A204.1 (cell line): ENCODE measurements around the gene GRAMD4.

ENCODE experiments used
- FAIRE-seq: peaks from 2 replicates; lab custom pipeline; 2012; peaks lifted over from hg19 to GRCh38; lab: Jason Lieb, UNC

Gene GRAMD4, protein sequence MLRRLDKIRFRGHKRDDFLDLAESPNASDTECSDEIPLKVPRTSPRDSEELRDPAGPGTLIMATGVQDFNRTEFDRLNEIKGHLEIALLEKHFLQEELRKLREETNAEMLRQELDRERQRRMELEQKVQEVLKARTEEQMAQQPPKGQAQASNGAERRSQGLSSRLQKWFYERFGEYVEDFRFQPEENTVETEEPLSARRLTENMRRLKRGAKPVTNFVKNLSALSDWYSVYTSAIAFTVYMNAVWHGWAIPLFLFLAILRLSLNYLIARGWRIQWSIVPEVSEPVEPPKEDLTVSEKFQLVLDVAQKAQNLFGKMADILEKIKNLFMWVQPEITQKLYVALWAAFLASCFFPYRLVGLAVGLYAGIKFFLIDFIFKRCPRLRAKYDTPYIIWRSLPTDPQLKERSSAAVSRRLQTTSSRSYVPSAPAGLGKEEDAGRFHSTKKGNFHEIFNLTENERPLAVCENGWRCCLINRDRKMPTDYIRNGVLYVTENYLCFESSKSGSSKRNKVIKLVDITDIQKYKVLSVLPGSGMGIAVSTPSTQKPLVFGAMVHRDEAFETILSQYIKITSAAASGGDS

DNA sequence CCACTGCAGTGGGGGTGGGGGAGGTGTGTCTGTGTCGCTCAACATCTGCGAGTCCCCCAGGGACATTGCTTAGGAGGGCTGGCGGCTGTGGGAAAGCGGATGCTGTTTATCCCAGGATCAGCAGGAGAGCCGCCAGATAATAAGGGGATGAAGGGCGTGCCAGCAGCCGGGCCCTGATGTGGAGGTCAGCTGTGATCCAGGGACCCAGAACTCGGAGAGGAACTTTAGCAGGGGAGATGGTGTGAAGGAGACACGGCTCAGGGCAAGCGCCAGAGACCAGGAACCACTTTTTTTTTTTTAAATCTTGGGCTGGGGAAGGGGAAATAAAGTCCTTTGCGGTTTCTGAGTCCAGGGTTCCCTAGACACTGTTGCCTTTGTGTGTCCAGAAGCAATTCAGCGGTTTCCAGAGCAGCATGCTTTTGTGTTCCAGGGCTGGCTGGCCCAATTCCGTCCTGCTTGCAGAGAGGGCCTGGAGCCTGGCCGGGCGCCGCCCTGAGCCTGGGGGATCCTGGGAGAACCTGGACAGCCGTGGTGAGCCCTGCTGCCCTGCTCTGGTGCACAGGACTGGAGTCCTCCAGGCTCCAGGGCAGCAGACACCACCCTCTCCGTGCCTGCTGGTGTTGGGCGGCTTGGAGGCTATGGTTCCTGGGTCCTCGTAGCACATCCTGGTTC lies at the start of gene GRAMD4:
Gene GRAMD4, plus strand, starts transcription at position 557 of the 672 bp plus-strand sequence. CDS start 6,414 bp downstream, outside the sequence.
- no peak for FAIRE-seq

DNA sequence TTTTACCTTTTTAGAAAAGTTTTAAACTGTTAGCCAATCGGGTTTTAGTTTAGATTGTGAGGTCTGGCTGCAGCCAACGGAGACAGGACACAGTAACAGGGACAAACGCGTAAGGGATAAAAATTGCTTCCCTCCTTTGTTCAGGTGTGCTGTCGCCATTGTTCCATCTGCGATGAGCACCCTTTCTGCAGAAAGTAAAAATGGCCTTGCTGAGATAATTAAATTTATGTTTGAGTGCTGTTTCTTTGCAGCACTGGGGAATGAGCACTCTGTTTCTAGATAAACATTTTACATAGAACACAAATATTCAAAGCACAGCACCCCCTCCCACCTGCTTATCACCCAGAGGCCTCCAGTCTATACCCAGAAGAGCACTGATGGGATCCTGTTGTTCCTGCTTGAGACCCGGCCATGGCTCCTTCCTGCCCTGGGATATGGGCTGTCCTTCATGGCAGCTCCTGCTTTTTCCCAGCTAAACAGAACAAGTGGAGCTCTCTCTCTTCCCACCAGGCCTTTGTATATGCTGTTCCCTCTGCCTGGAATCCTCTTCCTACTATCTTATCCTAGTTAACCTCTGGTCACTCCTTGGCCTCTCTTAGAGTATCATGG lies 48.4 kb upstream of the GRAMD4 start:
- no peak for FAIRE-seq

DNA sequence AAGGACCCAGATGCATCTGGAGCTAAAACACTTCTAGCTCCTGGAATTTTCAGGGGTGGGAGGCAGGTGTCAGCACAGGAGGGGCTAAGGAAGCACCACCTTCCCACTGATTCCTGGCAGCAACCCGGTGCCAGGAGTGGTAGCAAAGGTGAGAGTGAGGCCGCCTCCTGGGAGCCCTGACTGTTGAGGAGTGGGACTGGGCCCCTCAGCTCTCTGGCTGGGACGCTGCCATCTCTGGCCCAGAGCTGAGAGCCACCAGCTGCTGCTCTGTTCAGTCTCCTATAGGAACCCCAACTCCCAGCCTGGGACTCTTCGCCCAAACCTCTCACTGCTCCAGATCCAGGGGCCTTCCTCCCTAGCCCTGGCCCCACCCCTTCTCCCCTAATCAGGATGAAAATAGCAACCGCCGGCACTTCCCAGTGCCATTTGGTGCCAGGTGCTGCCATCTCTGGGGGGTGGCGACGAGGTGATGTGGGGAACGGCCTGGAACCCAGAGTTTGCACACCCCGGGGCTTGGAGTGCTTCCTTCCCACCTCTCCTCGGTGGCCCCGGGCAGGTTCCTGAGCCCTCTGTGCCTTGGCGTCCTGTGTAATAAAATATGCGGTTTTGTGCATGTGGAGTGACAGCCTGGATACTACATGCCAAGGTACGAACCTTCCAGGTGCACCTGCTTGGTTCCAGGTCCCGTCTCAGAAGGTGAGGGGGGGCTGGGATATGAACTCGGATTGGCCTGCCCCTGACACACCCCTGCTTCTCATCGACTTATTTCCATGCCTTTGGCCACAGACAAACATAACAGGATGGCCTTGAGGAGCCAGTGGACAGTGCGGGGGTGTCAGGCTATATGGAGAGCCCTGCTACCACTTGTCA lies 47.0 kb upstream of the GRAMD4 start:
- FAIRE-seq = no peak

DNA sequence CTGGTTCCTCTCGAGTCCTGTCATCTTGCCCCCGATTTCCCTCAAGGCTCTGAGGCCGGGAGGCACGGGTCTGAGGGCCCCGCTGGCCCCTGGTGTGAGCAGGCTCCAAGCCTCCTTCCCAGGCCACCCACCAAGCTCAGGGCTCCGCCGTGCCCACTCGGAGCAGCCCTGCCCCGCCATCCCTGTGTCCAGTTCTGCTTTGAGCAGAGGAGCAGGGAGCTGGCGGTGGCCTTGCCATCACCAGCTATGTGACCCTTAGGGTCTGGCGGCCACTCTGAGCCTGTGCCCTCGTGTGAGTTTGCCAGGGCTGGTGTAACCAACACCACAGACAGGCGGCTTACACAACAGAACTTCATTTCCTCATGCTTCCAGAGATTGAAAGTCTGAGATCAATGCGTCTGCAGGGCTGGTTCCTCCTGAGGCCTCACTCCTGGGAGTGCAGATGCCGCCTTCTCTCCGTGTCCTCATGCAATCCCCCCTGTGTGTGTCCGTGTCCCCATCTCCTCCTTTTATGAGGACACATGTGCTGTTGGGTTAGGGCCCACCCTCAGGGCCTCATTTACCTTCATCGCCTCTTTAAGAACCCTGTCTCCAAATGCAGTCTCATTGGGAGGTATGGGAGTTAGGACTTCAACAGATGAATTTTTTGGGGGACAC lies 46.3 kb upstream of the GRAMD4 start:
- FAIRE-seq = no peak

DNA sequence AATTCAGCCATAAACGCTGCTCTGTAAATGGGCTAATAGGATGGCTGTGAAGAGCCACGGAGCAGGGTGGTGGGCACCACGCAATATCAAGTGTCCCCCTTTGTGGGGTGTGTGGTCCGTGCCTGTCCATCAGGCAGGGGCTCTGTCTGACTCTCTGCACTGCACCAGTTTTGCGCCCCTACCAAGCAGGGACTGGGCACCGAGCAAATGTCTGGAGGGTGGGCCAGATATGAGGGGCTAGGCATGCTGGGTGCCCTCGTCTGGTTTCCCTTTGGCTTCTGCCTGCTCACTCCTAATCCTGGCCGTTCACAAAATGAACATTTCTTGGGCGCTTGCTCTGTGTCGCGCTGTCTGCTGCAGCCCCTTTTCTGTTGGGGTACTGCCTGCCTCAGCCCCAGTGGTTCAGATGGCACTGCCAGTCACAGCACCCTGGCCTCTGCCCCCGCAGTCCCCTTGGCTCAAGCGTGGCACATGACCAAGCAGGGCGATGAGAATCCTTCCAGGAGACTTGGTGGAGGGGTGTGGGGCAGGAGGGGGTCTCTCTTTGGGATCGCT lies 45.7 kb upstream of the GRAMD4 start:
- FAIRE-seq = no peak

DNA sequence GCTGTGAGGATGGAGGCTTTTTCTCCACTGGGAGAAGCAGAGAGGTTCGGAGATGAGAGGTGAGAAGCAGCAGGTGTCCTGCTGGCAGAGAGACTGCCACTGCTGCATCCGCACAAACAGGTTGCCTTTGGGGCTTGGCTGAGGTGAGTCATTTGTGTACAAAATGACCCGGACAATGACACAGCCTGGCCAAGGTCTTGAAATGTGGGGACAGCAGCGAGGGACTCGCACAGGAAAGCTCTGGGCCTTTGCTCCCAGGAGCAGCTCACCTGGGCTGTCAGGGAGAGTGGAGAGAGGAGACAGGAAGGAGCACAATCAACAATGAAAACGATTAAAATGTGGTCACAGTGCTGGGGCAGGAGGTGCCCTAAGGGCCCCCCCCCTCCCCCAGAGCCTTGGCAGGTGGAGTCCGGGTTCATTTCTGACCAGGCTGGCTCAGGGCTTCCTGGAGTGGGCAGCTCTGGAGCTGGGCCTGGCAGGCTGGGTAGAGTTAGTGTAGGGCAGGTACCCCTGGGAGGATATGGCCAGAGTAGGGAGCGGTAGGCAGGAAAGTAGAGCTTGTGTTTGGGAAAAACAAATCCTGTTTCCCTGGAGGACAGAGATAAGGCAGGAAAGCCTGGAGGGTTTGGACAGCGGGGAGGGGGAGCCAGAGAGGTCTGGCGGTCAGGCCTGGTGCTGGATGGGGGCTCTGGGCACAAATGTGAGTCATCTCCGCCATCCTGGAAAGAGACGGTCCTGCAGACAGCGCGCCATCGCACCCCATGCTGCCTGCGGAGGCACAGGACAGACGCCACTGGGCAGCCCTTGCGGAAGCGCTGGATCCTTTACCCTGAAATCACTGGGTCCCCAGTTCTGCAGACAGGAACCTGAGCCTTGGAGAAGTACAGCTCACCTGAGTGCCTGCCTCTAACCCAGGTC lies 44.9 kb upstream of the GRAMD4 start:
- FAIRE-seq = no peak

DNA sequence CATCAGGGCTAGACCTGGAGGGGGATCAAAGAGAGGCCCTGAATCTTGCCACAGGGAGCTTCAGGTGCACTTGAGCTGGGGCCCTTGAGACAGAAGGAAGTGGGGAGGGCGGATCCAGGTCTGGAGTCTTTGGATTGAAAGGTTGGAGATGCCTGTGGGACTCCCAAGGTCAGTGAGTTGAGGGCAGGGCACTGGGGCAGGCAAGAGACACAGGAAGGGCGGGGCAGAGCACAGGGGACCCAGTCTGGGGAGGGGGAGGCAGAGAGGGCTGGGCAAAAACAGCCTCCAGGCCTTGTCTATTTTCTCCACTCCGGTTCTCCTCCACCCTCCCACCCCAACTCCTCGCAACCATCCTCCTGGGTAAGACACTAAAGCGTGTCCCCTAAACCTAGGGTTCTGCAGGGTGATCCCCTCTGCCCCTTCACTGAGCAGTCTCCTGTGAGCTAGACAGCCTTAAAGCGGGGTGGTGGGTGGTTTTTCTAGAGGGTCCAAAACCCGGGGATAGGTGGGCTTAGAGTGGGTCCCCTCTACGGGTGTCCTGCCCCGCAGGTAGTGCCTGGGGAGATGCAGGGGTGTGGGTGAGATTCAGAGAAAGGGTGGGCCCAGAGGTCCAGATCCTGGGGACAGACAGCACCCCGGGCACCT lies 44.2 kb upstream of the GRAMD4 start:
- FAIRE-seq = no peak

DNA sequence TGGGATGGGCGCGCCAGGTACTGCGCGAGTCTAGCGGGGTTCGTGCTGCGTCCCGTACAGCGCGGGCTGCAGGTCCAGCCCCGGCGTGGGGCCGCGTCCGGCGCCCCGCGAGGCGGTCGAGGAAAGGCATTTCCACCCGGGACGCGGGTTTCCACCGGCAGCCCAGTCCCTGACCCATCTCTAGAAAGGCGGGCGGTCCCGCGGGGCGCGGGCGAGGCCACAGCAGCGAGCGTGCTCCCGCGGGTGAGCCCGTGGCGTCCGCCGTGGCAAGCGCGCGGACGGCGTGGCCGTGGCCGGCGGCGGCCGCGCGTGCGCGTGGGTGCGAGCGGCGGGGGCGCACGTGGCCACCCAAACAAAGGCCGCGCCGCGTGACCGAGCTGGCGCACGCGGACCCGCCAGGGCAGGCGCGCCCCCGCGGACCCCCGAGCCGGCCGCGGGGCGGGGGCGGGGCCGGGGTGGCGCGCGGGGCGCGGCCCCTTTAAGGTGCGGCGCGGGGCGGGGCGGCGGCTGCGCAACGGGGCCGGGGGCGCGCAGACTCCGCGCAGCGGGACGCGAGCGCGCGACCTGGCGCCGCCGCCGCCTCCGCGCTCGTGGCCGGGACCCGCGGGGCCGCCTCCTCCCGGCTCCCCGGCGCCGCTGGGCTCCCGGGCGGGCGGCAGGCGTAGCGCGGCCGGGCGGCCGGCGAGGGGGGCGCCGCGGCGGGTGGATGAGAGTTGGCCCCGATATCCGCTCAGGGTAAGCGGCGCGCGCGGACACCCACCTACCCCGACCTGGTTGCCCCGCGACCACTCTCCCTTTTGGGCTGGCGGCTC lies 43.4 kb upstream of the GRAMD4 start:
- no peak for FAIRE-seq

DNA sequence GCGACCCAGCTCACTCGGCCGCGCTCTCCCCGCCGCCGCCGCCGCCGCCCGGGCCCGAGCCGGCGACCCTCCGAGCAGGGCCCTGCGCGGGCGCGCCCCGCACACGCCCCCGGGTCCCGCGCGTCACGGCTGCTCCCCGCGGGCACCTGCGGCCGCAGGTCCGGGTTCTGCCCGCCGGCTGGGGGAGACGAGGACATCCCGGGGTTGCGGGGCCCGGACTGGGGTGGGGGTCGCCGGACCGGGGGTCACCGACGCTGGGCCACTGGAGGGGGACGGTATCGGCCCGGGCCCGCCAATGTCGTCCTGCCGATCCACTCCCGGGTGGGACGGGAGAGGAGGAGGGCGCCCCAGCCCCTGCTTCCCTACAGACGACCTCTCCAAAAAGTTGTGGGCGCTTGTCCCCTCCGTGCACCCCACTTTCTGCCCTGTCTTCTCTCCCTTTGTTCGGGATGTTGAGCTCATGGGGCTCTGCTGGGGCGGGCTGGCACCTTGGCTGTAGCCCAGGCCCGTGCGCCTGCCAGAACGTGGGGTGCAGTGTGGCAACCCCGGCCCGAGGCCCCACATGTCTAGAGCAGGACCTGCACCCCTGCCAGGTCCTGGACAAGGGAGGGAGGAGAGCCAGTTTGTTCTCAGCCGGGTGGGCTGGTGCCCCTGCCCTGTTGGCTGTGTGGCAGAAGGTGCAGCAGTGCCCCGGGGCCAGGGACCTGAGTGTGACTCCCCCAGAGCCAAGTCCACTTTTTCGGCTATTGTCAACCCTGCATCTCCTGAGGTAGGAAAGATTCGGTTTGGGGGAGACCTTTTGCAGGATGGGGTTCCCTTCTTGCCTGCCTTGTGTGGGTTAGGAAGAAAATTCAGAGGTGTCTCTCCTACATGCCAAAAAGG lies 42.6 kb upstream of the GRAMD4 start:
- FAIRE-seq = no peak

DNA sequence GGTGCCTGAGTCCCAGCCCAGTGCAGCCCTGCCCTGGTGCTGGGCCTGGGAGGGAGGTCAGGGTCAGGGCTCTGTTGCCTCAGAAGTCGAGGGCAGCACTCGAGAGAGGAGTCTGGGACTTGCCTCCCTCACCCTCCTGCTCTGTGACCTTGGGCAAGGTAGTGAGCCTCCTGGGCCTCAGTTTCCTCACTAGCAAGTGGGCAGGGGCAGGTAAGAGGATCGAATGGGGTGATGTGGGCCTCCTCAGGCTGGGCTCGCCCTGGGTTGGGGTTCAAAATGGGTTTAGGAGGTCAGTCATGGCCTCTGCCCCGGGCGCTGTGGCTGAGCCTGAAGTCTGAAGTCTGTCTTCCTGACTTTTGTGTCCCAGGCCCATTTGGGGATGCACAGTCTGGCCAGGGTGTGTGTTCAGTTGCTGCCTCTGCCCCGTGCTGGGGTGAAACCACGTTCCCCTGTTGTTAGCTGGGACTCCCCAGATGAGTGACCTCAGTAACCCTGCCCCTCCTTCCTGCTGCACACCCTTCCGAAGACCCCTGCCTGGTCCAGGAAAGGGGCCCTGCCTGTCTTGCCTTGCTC lies 41.8 kb upstream of the GRAMD4 start:
- no peak for FAIRE-seq

DNA sequence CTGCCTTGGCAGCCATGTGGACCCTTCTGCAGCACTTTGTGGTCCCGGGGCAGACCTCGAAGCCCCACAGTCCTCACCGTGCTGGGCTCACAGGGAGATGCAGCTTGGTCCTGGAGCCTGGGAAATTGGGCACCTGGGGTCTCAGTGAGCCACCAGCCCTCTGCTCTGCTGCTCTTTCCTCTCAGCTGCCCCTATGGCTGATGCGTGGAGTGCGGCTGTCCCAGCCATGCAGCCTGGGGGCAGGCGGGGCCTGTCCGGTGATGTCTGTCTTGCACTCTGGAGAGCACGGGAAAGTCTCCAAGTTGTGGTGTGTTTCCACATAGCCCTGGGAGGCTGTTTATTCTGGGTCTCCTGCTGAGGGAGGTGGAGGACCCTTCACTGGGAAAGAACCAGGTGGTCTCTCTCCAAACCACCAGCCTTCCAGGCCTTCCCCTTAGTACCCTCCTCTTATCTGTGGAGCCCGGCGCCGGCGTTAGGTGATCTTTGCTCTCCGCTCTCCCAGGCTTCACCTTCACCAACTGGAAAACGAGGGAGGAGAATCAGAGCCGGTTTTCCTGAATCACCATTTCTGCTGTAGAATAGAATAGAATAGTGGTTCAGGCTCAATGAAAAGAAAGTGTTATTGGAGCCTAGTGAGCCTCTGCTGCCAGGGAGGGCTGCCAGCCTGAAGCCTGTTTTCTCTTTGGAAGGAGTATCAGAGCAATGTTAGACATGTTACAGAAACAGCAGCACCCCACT lies 41.2 kb upstream of the GRAMD4 start:
- no peak for FAIRE-seq

DNA sequence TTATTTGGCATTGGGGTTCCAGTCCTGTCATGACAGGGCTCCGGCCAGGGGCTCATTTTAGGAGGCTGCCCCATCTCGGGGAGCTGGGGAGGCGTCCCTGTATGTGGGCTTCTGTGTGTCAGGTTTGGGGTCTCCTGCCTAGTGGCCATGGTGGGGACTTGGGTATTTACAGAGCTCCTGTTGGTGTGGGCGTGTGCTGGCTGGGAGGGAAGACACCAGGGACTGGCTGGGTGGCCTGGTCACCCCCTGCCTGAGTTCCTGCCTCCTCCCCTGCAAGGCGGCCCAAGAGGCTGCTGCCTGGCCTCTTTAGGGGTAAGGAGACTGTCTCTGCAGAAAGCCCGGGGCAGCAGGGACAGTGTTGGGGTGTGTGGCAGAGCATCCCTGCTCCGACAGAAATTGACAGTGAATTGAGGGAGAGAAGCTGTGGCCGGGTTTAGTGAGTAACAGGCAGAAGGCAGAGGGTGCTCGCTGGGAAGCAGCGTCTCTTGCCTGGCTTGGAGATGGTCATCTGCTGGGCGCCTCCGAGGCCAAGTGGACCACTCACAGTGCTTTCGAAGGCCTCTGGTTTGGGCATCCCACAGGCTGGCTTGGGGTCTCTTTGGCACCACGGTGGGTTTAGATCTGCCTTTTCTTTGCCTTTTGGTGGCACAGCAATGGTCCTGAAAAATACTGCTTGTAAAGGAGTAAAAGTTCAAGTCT lies 40.3 kb upstream of the GRAMD4 start:
- no peak for FAIRE-seq

DNA sequence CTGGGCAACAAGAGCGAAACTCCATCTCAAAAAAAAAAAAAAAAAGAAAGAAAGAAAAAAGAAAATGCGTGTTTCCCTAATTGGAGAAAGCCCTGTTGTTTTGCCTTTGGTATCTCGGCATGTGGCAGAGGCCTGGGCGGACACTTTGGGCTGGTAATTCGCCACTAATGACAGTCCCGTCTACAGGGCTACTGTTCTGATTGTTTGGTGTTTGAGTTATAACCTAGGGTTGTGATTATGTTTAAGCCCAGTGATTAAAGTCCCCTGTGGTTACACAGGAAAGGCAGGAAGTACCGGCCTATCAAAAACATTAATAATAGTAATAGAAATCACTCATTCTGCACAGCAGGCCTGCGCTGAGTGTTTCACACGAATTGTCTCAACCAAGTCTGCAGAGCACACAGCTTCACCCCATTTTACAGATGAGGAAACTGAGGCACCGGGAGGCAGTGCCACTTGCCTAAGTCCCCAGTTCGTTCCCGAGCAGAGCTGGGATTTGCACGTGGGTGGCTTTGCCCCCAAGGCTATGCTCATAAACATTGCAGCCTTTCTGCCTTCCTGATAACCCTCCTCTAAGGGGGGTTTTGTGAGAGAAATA lies 39.1 kb upstream of the GRAMD4 start:
- no peak for FAIRE-seq

DNA sequence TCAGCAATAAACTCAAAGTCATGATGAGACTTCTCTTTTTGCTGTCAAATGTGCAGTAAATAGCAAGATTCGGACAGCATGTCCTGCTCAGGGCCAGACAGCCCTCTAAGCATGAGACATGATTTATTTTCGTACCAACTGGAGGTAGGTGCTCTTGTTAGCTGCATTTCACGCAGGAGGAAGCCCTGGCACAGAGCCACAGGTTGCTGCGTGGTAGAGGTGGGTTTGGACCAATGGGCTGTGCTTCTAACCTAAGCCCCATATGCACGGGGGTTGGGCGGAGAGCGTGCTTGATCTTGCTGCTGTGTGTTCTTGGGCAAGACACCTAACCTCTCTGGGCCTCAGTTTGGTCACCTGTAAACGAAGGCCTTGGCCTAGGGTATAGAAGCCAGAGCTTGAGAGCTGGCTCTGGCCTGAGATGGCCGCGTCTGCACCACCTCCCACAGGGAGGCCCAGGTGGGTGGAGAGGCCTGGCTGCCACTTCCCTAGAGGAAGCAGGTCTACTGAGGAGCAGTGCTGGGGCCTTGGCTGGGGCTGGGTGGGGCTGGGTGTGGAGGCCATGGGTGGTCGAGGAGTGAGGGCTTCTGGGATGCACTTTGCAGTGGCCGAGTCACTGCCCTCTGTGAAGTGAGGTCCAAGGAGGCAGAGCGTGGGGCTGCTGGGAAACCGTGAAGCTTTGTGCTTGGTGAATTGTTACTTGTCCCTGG lies 38.5 kb upstream of the GRAMD4 start:
- no peak for FAIRE-seq
